GM12864 (cell line): Measurements from ENCODE around the gene MYO9A.

Source experiments
- DNase-seq: peaks from one replicate; pipeline ENCODE4 v3.0.0-alpha.2; 2011; ENCODE audit warnings: low read depth
- H3K4me3 ChIP-seq: 2 replicates; pipeline ENCODE4 v1.5.1; 2011; ENCODE audit warnings: mild to moderate bottlenecking, low read depth, low read length, control low read depth
- CTCF ChIP-seq: IDR thresholded peaks from 2 replicates; pipeline ENCODE4 v1.5.1; 2011; ENCODE audit warnings: low read depth, mild to moderate bottlenecking, moderate library complexity, low read length, control low read depth, inconsistent platforms; ENCODE audit errors: missing control alignments

MYO9A gene

GRCh38 chr15:72136170-72137051 lies 18.5 kb upstream of the MYO9A start:
- H3K4me3 ChIP-seq, result no peak overlapping the region
- no peak for TF ChIP-seq CTCF
- no peak for DNase-seq

GRCh38 chr15:72135719-72136118 lies 17.8 kb upstream of the MYO9A start:
- no peak for DNase-seq
- TF ChIP-seq CTCF, result no peak
- no peak overlapping the region for H3K4me3 ChIP-seq

GRCh38 chr15:72133211-72133610 lies 15.3 kb upstream of the MYO9A start:
- TF ChIP-seq CTCF, result no peak
- no peak overlapping the region for H3K4me3 ChIP-seq
- no peak for DNase-seq

- DNase-seq, result no peak
- no peak overlapping the region for H3K4me3 ChIP-seq
- no peak for TF ChIP-seq CTCF
These were observed 14.0 kb upstream of the MYO9A start for GRCh38 chr15:72131922-72132321.

- DNase-seq, result no peak
- TF ChIP-seq CTCF, result no peak
- no peak overlapping the region for H3K4me3 ChIP-seq
These were observed 12.3 kb upstream of the MYO9A start for GRCh38 chr15:72130272-72130671.

GRCh38 chr15:72128359-72128758 lies 10.4 kb upstream of the MYO9A start:
- no peak overlapping the region for H3K4me3 ChIP-seq
- DNase-seq, result no peak
- no peak for TF ChIP-seq CTCF
